GM23338 (cell line): Measurements from ENCODE around the gene COL4A2. TPM values are rescaled to one million over a fixed set of nuclear protein-coding genes. Genes with fewer than 3 reads are reported as not detected.

ENCODE experiments used
- ATAC-seq: fragments of 200-7000 bp; cut with Tn5 transposase; 3 replicates; pipeline ENCODE4 v1.9.1; 2020
- DNase-seq: peaks from one replicate; pipeline ENCODE4 v3.0.0-alpha.2; 2015; ENCODE audit warnings: low spot score
- H2AFZ ChIP-seq: fragments of 200-600 bp; sonication (generic); 2 replicates; pipeline ENCODE4 v1.8.0; 2016; ENCODE audit warnings: antibody characterized with exemption, mild to moderate bottlenecking, moderate library complexity
- H3F3A ChIP-seq: fragments of 200-600 bp; sonication (generic); replicated peaks from 2 replicates; pipeline ENCODE4 v1.8.0; 2017; ENCODE audit warnings: antibody characterized with exemption, mixed run types, low read depth
- H3K27ac ChIP-seq: fragments of 200-600 bp; sonication (generic); 2 replicates; pipeline ENCODE4 v1.6.1; 2016; ENCODE audit warnings: low read depth
- H3K27me3 ChIP-seq: fragments of 200-600 bp; sonication (generic); 2 replicates; pipeline ENCODE4 v1.8.0; 2016; ENCODE audit warnings: mild to moderate bottlenecking, mixed run types, moderate library complexity; ENCODE audit not compliant: insufficient read depth
- H3K36me3 ChIP-seq: fragments of 200-600 bp; sonication (generic); 2 replicates; pipeline ENCODE4 v1.8.0; 2016; ENCODE audit warnings: mild to moderate bottlenecking; ENCODE audit not compliant: insufficient read depth
- H3K4me1 ChIP-seq: fragments of 200-600 bp; sonication (generic); 2 replicates; pipeline ENCODE4 v1.8.0; 2016; ENCODE audit warnings: mild to moderate bottlenecking, moderate library complexity; ENCODE audit not compliant: insufficient read depth
- H3K4me2 ChIP-seq: fragments of 200-600 bp; sonication (generic); 2 replicates; pipeline ENCODE4 v1.7.1; 2017; ENCODE audit warnings: mixed run types
- H3K4me3 ChIP-seq: fragments of 200-600 bp; sonication (generic); 2 replicates; pipeline ENCODE4 v1.6.1; 2016; ENCODE audit warnings: mixed run types
- H3K79me2 ChIP-seq: fragments of 200-600 bp; sonication (generic); replicated peaks from 2 replicates; pipeline ENCODE4 v1.8.0; 2017; ENCODE audit warnings: mild to moderate bottlenecking; ENCODE audit not compliant: insufficient read depth
- H3K9me2 ChIP-seq: fragments of 200-600 bp; sonication (generic); 2 replicates; pipeline ENCODE4 v1.8.0; 2017; ENCODE audit not compliant: insufficient read depth
- H4K20me1 ChIP-seq: fragments of 200-600 bp; sonication (generic); replicated peaks from 2 replicates; pipeline ENCODE4 v1.8.0; 2017; ENCODE audit warnings: mild to moderate bottlenecking; ENCODE audit not compliant: insufficient read depth
- H3K27ac Mint-ChIP-seq: 2 replicates; pipeline ENCODE4 v1.8.0; 2020; ENCODE audit warnings: inconsistent platforms, mild to moderate bottlenecking, moderate library complexity, mixed read lengths
- H3K27me3 Mint-ChIP-seq: 3 replicates; pipeline ENCODE4 v1.8.0; 2022; ENCODE audit warnings: low read depth, mild to moderate bottlenecking, moderate library complexity, mixed read lengths, inconsistent platforms; ENCODE audit not compliant: insufficient read depth, poor library complexity
- H3K36me3 Mint-ChIP-seq: 3 replicates; pipeline ENCODE4 v1.8.0; 2021; ENCODE audit warnings: low read depth, mild to moderate bottlenecking, inconsistent platforms, moderate library complexity, mixed read lengths
- H3K4me1 Mint-ChIP-seq: 3 replicates; pipeline ENCODE4 v1.8.0; 2020; ENCODE audit warnings: mild to moderate bottlenecking, inconsistent platforms, mixed read lengths
- H3K4me3 Mint-ChIP-seq: 3 replicates; pipeline ENCODE4 v1.8.0; 2021; ENCODE audit warnings: moderate library complexity, mild to moderate bottlenecking, inconsistent platforms, mixed read lengths
- H3K9me3 Mint-ChIP-seq: 3 replicates; pipeline ENCODE4 v1.8.0; 2020; ENCODE audit warnings: moderate library complexity, mild to moderate bottlenecking, inconsistent platforms, mixed read lengths
- CREB1 ChIP-seq: fragments of 250-450 bp; sonication (Bioruptor Pico); IDR thresholded peaks from 2 replicates; pipeline ENCODE4 v1.5.0; 2020; ENCODE audit warnings: low read depth, mild to moderate bottlenecking, moderate library complexity
- EZH2phosphoT487 ChIP-seq: fragments of 200-600 bp; sonication (generic); IDR thresholded peaks from one replicate; pipeline ENCODE4 v1.8.1; 2018; ENCODE audit warnings: antibody characterized with exemption; ENCODE audit not compliant: unreplicated experiment
- NANOG ChIP-seq: IDR thresholded peaks from 2 replicates; pipeline ENCODE4 v1.6.1; 2016; ENCODE audit warnings: antibody characterized with exemption, borderline replicate concordance
- STAT1 ChIP-seq: IDR thresholded peaks from one replicate; pipeline ENCODE4 v1.6.1; 2016; ENCODE audit warnings: antibody characterized with exemption; ENCODE audit not compliant: unreplicated experiment
- ZNF331 ChIP-seq: fragments of 250-450 bp; sonication (Bioruptor Pico); IDR thresholded peaks from 2 replicates; pipeline ENCODE4 v1.5.0; 2020; ENCODE audit warnings: low read depth, mild to moderate bottlenecking, moderate library complexity
- polyA plus RNA-seq: library from polyadenylated mRNA; unstranded; fragments of >200 nt; fragmentation: Nextera tagmentation; extraction: Ambion mirVana; gene quantifications from 2 replicates; pipeline ENCODE4 v1.2.1, GENCODE V29; 2016
- total RNA-seq: library from RNA; depleted of rRNA; stranded (reverse); fragments of >200 nt; shearing (Covaris generic); gene quantifications from 2 replicates; pipeline ENCODE4 v1.2.3, GENCODE V29; 2014
- TF ChIP-seq, protein P1 (sequence below): IDR thresholded peaks from 2 replicates; pipeline ENCODE4 v1.6.1; 2016; ENCODE audit warnings: antibody characterized with exemption
- TF ChIP-seq, protein P2 (sequence below): IDR thresholded peaks from one replicate; pipeline ENCODE4 v1.6.1; 2018; ENCODE audit warnings: antibody characterized with exemption; ENCODE audit not compliant: unreplicated experiment
- TF ChIP-seq, protein P3 (sequence below), 2 experiments: fragments of 200-600 bp in 1 of 2; sonication (generic) in 1 of 2; conservative IDR thresholded peaks; 2 replicates each; pipeline versions ENCODE4 v1.5.1 to v1.6.1; 2016 to 2017; ENCODE audit warnings: antibody characterized with exemption in 2 of 2, low read depth in 2 of 2, mild to moderate bottlenecking in 2 of 2, moderate library complexity in 1 of 2

Gene COL4A2
- total and polyA plus RNA-seq, 2 experiments from 2014 or later = 37.4 to 131 TPM

DNA sequence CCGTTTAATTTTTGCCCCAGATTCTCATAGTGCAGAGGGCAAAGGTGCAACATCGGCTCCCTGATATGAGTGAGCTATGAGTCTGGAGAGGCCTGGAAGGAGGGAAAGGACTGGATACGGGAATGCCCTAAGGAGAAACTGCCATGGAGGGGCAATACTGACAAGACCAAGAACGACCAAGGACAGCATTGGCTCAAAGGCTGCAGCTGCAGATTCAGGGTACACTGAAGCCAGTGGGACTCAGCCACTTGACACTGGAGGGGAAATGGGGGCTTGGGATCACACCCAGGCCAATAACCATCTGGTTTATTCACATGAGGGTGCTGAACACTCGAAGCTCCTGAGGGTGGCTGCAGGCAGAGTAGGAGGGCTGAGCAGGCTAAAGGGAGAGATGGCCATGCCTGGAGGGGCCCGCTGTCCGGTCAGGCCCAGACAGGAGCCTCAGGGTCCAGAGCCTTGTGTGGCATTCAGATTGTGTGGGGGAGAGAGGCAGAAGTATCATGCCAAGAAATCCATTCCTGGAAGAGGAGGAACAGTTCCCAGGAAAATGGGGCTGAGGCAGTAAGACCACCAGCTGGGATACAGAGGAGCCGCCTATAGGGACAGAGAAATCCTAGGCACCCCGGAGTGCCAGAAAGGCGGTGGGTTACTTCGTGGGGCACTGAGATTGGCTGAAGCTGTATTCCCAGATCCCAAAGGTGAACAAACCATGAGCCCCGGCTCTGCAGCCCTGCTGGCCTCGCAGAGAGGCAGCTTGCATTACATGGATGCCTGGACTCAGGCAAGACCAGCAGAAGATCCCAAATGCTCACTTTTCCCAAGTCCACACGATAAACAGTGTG, 20.9 kb upstream of the COL4A2 start:
- no peaks in the 10 kb centered on the region for H3K9me2 ChIP-seq
- no peaks in the 10 kb centered on the region for H4K20me1 ChIP-seq
- H3K27me3 ChIP-seq = no peaks in the 10 kb centered on the region
- H3K27ac Mint-ChIP-seq = no peak overlapping the region
- no peak for ATAC-seq
- H3K36me3 Mint-ChIP-seq = peaks cover 6% of the 10 kb centered on the region; the same call in 2 of the 3 replicates
- no peak overlapping the region for H3K4me3 ChIP-seq
- H3K79me2 ChIP-seq = no peaks in the 10 kb centered on the region; the same call in 1 of the 2 replicates
- H3K9me3 Mint-ChIP-seq = no peaks in the 10 kb centered on the region; the same call in 2 of the 3 replicates
- H2AFZ ChIP-seq = no peak overlapping the region
- H3K4me1 ChIP-seq = no peaks in the 10 kb centered on the region
- TF ChIP-seq, protein P1, sequence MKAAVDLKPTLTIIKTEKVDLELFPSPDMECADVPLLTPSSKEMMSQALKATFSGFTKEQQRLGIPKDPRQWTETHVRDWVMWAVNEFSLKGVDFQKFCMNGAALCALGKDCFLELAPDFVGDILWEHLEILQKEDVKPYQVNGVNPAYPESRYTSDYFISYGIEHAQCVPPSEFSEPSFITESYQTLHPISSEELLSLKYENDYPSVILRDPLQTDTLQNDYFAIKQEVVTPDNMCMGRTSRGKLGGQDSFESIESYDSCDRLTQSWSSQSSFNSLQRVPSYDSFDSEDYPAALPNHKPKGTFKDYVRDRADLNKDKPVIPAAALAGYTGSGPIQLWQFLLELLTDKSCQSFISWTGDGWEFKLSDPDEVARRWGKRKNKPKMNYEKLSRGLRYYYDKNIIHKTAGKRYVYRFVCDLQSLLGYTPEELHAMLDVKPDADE = no peak
- TF ChIP-seq STAT1 (no peak), NANOG (no peak), EZH2phosphoT487 (no peak), ZNF331 (no peak), CREB1 (no peak)
- TF ChIP-seq, protein P2, sequence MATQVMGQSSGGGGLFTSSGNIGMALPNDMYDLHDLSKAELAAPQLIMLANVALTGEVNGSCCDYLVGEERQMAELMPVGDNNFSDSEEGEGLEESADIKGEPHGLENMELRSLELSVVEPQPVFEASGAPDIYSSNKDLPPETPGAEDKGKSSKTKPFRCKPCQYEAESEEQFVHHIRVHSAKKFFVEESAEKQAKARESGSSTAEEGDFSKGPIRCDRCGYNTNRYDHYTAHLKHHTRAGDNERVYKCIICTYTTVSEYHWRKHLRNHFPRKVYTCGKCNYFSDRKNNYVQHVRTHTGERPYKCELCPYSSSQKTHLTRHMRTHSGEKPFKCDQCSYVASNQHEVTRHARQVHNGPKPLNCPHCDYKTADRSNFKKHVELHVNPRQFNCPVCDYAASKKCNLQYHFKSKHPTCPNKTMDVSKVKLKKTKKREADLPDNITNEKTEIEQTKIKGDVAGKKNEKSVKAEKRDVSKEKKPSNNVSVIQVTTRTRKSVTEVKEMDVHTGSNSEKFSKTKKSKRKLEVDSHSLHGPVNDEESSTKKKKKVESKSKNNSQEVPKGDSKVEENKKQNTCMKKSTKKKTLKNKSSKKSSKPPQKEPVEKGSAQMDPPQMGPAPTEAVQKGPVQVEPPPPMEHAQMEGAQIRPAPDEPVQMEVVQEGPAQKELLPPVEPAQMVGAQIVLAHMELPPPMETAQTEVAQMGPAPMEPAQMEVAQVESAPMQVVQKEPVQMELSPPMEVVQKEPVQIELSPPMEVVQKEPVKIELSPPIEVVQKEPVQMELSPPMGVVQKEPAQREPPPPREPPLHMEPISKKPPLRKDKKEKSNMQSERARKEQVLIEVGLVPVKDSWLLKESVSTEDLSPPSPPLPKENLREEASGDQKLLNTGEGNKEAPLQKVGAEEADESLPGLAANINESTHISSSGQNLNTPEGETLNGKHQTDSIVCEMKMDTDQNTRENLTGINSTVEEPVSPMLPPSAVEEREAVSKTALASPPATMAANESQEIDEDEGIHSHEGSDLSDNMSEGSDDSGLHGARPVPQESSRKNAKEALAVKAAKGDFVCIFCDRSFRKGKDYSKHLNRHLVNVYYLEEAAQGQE = no peak
- H3K27ac ChIP-seq = no peak overlapping the region
- no peaks in the 10 kb centered on the region for H3K36me3 ChIP-seq
- H3K4me3 Mint-ChIP-seq = no peak overlapping the region
- H3F3A ChIP-seq = no peaks in the 10 kb centered on the region
- H3K4me1 Mint-ChIP-seq = peaks cover 5% of the 10 kb centered on the region; the same call in 1 of the 3 replicates
- DNase-seq = no peak
- no peak overlapping the region for H3K4me2 ChIP-seq
- H3K27me3 Mint-ChIP-seq = peaks cover 7% of the 10 kb centered on the region

DNA sequence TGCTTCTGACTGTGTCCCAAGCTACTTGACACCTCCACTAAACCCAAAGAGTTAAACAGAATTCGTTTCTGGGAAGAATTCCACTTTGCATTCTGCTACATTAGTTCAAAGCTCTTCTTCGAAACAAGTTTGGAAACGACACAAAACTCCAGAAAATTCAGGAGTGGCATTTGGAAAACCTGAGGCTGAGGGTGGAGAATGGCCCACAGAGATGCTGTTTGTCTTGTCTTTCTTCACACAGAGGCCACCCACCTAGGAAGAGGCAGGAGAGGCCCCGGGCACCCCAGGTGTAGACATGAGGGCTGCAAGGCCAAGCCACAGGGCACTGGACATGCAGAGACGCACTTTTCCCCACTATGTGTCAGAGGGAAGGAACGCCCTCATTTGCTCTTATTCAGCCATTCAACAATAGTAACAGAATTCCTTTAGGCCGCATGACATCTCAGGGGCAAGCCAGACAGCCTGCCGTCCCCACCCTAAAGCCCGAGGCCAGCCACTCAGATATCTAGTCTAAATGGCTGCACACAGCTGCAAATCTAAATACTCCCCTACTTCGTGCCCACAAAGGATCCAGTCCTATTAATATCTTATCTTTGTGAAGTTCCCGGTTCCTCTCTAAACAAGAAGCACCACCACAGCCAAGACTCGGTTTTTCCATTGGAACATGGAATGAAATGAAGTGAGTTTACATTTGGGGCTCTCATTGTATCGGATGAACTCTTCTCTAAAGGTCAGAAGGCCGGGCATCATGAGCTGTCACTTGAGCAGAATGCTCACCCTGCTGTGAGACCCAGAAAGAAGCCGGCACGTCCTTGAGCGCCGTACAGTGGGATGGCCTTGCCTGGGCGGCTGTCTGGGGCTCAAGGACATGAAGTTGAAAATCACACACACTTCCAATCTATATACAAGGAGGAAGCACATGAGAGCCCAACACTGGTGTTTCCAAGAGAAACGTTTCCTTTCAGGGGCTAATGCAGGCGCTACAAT, 20.0 kb upstream of the COL4A2 start:
- H2AFZ ChIP-seq = no peak overlapping the region
- H3K79me2 ChIP-seq = peaks cover 1% of the 10 kb centered on the region
- H3K4me1 ChIP-seq = no peaks in the 10 kb centered on the region
- Mint-ChIP-seq H3K9me3 (no peaks in the 10 kb centered on the region; the same call in 2 of the 3 replicates), H3K27ac (no peak overlapping the region; the same call in 1 of the 2 replicates), H3K27me3 (peaks cover 8% of the 10 kb centered on the region), H3K4me3 (no peak overlapping the region), H3K4me1 (peaks cover 5% of the 10 kb centered on the region; the same call in 1 of the 3 replicates), H3K36me3 (peaks cover 6% of the 10 kb centered on the region; the same call in 2 of the 3 replicates)
- H3K4me2 ChIP-seq = no peak overlapping the region
- ATAC-seq = no peak
- no peaks in the 10 kb centered on the region for H3K9me2 ChIP-seq
- H4K20me1 ChIP-seq = no peaks in the 10 kb centered on the region
- H3K36me3 ChIP-seq = no peaks in the 10 kb centered on the region
- H3K27me3 ChIP-seq = no peaks in the 10 kb centered on the region
- no peak for DNase-seq
- no peak overlapping the region for H3K4me3 ChIP-seq
- no peaks in the 10 kb centered on the region for H3F3A ChIP-seq
- no peak overlapping the region for H3K27ac ChIP-seq
- TF ChIP-seq, protein P3, sequence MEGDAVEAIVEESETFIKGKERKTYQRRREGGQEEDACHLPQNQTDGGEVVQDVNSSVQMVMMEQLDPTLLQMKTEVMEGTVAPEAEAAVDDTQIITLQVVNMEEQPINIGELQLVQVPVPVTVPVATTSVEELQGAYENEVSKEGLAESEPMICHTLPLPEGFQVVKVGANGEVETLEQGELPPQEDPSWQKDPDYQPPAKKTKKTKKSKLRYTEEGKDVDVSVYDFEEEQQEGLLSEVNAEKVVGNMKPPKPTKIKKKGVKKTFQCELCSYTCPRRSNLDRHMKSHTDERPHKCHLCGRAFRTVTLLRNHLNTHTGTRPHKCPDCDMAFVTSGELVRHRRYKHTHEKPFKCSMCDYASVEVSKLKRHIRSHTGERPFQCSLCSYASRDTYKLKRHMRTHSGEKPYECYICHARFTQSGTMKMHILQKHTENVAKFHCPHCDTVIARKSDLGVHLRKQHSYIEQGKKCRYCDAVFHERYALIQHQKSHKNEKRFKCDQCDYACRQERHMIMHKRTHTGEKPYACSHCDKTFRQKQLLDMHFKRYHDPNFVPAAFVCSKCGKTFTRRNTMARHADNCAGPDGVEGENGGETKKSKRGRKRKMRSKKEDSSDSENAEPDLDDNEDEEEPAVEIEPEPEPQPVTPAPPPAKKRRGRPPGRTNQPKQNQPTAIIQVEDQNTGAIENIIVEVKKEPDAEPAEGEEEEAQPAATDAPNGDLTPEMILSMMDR (conservative IDR thresholded peaks at IDR 0.05; ENCODE audit: low read depth in 2 of 2) = no peak
- TF ChIP-seq, protein P1 = no peak
- TF ChIP-seq ZNF331 (no peak), STAT1 (no peak), NANOG (no peak)
- TF ChIP-seq, protein P2 = no peak
